HG03159 (cell line): ENCODE results near the gene PTP4A1.
"Not testable (repeated sequence)": the region's sequence is repeated elsewhere in the genome, so short reads cannot be mapped to it uniquely, and the experiment has no call there.

Experiments used
- ATAC-seq: cut with Tn5 transposase; IDR thresholded peaks from one replicate; pipeline ENCODE4 v1.9.1; 2021; ENCODE audit warnings: mild to moderate bottlenecking, moderate library complexity; ENCODE audit not compliant: unreplicated experiment

The PTP4A1 gene

GRCh38 chr6:63581355-63582013 lies 9.2 kb downstream of the PTP4A1 start:
- ATAC-seq: no peak

DNA sequence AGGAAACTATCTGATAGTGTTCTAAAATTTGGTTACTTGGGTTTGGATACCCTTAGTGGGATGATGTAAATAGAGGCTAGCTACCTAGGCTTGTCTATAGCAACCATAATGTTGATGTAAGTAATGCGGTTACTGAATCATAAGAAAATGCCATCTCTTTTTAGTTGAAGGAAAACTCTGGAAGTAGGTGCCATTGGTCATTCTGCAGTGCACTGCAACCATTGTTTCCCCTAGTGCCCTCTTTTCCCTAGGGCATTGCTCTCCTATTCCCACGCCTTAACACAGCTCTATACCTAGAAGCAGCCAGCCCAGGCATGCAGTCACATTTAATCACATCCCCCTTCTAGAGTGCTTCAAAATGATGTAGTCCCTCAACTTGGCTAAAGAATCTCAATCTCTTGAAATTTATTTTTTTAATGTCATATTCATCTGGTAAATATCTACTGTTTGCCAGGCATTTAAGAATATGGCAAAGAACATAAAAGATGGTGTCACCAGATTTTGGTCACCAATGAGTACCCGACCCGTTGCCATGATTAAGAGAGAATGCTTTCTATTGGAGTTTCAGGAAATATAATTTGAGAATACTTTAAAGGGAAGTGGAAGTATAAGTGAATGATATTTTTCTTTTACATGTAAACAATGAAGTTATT lies 10.4 kb downstream of the PTP4A1 start:
- no peak for ATAC-seq

GRCh38 chr6:63584125-63584514 lies 11.8 kb downstream of the PTP4A1 start:
- ATAC-seq: no peak

GRCh38 chr6:63584566-63584965 lies 12.3 kb downstream of the PTP4A1 start:
- no peak for ATAC-seq

GRCh38 chr6:63585652-63586051 lies 13.4 kb downstream of the PTP4A1 start:
- not testable (repeated sequence) for ATAC-seq

- no peak for ATAC-seq
These were observed 17.7 kb downstream of the PTP4A1 start for GRCh38 chr6:63589952-63590411.

DNA sequence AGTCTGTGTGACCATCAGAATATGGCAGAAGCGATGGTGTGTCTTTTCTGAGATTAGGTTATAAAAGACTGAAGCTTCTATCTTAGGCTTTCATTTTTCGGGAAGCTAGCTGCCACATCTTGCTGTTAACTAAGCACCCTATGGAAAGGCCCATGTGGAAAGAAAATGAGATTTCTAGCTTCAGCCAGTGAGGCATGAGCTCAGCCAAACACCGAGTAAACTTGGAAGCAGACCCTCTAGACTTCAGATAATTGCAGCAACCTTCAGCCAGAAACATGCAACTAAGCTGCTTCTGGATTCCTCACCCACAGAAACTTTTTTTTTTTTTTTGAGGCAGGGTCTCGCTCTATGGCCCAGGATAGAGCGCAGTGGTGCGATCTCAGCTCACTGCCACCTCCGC lies 20.6 kb downstream of the PTP4A1 start:
- ATAC-seq: no peak

DNA sequence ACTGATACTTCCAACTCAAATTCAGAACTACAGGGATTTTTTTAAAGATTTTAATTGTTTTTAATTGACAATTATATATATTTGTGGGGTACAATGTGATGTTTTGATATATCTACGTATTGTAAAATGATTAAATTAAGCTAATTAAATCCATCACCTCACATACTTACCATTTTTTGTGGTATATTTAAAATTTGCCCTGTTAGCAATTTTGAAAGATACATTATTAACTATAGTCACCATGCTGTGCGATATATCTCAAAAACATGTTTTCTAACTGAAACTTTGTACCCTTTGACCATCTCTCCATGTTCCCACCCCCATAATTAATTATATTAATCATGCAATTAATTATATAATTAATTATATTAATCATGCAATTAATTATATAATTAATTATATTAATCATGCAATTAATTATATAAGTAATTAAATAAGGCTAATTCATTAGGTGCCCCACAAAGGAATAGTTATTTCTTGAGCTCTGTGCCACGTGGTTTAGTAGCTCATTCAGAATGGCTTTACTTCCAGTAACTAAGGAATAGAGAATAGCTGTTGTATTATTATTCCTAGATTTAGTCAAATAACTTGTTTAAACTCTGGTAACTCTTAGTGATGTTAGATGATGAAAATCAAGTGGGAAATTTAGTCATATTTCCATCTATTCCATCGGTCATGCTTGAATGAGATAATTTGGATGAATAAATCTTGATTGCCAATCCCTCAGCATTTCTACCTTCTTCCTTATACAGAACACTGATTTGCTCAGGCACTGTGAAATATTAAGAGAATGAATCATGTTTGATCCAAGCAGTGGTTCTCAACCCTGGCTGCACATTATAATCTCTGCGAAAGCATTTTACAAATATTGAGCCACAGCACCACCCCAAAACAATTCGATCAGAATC lies 25.1 kb downstream of the PTP4A1 start:
- no peak for ATAC-seq

DNA sequence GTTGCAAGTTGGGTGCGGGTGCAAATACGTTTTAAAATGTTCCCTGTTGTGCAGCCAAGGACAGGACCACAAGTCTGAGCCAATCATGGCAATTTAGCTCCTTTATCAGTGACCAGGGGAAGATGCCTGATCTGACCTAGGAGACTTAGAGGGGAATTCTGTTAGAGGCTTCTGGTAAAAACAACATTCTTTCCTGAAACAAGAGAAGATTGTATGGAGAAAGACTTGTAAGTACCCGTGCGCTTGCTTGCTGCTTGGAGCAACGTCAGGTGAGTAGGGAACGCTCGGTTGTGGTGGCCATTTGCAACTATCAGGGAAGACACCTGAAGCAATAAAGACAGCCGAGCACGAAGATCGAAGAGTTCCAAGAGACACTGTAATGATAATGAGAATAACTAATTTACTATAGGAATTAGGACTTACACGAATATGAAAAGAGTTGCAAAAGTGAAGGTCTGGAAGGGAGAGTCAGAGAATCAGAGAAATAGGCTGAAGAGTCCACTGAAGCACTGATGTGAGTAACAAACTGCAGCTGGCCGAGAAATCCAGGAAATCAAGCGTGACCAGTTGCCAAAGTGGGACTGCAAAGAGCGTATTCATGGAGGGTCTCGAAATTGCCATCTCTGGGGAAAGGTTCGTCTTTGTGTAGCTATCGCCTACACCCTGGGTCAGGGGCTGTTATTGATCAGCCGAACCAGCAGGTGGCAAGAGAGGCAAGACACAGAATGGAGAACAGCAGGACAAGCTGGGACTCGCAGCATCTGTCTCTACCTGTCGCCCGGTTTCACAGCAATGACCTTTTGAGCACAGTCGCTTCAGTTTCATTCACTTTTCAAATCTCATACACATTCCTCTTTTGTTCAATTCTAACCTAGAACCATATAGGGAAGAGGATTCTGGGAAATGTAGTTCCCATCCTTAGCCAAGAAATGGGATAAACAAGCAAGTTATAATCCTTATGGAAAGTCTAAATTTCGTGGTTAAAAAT lies 26.1 kb downstream of the PTP4A1 start:
- ATAC-seq: peak; percentile 100

DNA sequence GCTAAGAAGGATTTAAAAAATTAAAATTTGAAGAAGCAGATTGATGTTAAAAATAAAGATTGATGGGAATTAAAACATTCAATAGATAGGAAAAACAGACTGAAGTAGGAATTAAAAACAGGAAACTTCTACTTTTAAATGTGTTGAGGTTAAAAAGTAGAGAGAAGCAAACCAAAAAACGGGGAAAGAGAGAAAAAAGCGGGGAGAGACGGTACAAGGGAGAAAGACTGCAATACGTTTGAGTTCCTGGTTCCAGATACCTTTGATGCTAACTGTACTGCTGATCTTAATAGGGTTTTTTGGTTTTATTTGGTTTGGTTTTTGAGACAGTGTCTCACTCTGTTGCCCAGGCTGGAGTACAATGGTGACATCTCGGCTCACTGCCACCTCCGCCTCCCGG lies 27.0 kb downstream of the PTP4A1 start:
- no peak for ATAC-seq

- ATAC-seq: no peak
These were observed 27.9 kb downstream of the PTP4A1 start for GRCh38 chr6:63600136-63600535.

- ATAC-seq: no peak
These were observed 37.0 kb downstream of the PTP4A1 start for GRCh38 chr6:63609231-63609630.

GRCh38 chr6:63610944-63611343 lies 38.7 kb downstream of the PTP4A1 start:
- no peak for ATAC-seq

DNA sequence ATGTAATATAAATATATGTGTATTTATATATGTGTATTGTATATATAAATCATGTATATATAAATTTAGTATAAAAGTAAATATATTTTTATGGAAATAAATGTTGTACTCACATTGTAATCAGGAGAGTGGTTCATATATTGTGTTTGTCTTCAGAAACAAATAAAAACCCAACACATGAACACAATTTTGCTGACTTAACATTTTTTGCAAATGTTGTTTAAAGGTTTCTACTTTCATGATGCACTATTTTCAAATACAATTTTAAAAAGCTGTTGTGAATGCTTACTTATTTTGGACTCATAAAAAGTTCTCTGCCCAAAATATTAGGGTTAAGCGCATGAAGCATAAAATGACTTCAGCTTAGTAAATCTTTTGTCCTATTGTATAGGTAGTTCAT lies 39.3 kb downstream of the PTP4A1 start:
- ATAC-seq: no peak

DNA sequence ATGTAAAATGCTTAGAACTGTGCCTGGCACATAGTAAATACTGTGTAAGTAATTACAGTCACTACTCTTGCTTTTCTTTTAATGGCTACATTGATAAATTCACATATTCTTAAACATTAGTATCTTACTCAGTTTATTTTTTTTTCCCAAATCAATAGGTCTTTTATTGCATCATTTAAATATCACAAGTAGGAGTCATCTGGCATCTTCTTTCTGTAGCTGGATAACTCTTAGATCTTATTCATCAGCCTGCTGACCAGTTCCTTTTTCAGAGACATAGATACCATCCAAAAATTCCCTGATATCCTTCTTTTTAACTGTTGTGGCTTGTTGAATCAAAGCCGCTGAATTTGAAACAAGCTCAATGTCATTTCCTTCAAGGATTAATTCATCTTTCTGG lies 43.3 kb downstream of the PTP4A1 start:
- ATAC-seq: no peak
